DMS153 treated with DMSO at 0.1 percent for 48 hours (cell line): ENCODE measurements around the gene NADK.

Source experiments
- DNase-seq: peaks from one replicate; lab custom pipeline; 2025; ENCODE audit not compliant: unreplicated experiment; lab: John Stamatoyannopoulos, UW

Gene NADK

DNA sequence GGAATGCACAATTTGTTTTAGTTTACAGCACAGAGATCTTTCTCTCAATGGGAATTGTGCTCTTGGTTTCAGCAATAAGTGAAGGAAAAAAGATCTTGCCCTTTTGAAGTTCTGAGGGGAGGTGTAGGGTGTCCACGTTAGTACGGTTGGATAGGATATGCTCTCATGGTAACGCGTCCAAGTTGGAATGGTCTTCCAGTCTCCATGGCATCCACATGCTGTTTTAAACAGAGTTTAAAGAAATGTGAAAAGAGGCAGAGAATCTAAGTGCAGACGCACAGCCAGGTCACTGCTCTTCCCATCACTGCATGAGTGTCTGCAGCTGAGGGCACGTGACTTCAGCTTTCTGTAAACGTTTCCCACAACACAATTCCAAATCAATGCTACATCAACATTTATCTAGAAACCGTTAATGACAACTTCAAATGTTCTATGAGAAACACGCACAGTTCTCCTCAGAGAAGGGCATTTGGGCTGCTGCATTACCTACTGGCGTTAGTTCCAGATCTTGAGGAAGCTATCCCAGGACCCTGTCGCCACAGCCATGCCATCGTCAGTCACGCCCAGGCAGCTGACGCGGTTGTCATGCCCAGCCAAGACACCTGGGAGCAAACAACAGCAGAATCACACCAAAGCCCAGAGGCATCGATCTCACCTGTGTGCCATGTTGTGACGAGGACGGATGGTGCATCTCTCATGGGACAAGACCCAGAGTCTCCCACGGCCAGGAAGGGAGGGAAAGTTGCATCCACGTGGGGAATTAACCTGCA is 8.8 kb upstream of the NADK start:
- DNase-seq: no peak

GRCh38 chr1:1785666-1786065 is 7.4 kb upstream of the NADK start:
- no peak for DNase-seq

DNA sequence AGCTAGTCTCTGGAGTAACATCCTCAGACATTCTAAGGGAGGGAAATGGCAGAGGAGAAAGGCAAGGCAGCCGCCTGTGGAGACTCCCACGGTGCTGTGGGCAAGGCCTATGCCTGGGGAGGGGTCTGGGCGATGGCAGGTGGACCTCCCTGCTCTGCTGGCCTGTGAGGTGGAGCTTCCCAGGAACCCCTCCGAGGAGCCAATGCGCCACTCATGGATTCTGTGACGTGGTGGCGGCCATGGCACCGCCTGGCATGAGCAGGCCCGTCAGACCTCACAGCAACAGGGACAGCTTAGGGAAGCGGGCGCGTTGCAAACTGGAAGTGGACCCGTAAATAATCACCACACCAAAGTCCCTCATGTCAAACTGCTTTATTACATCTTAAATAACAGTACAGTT is 6.7 kb upstream of the NADK start:
- no peak for DNase-seq

DNA sequence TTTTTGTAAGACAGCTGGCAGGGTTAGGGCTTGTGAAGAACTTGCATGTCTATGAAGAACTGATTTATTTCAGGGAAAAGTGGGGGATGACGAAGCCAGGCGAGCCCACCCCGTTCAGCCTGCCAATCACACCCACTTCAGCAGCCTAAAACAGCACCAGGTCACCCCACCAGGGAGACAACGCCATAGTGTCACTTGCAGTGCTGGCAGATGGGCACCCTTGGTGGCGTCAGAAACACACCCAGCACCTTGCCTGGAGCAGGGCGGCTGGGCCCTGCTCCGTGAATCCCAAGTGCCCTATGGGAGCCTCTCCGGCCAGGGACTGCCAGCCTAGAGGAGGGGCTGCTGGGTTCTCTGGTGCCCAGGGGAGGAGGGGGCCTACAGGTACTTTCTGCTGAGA is 5.0 kb upstream of the NADK start:
- DNase-seq: no peak

DNA sequence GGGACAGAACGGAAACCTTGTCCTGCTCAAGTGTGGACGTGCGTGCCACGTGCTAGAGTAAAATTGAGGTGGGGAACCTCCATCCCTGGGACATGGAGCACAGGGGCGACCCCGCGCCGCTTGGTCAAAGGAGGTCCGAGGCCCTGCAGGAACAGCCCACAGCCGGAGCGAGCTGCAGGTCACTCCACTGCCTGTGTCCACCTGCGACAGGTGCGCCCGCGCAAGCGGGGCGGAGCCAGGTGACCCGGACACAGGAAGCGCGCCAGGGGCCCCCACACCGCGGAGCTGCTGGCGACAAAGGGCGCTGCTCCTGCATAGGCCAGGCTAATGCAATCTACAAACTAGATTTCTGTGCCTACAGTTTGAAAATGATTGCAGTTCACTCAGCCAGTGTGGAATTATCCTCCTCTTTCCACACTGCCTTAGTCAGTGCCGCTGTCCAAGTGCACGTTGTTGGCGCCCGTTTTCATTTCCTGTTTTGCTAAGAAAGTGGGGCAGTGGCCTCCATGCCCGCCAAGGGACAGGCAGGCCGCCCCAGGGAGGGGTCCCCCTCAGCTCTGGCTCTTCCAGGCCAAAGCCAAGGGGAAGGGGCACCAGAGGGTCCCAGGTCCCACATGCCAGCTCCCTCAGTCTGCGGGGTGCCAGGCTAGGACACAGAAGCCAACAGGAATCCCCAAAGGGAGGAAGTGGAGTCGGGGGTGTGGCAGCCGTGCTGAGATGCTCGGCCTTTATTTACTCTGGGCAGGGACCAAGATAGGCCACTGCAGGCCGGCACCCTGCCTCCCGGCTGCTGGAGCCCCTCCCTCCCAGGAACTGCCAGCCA is 4.3 kb upstream of the NADK start:
- DNase-seq: peak; percentile 96

GRCh38 chr1:1781526-1781903 is 3.2 kb upstream of the NADK start:
- no peak for DNase-seq

GRCh38 chr1:1780598-1781525 is 2.6 kb upstream of the NADK start:
- no peak for DNase-seq

- DNase-seq: peak; percentile 68
These were observed 1.7 kb upstream of the NADK start for GRCh38 chr1:1779691-1780597.

GRCh38 chr1:1779320-1779675 is 1.0 kb upstream of the NADK start:
- no peak for DNase-seq

GRCh38 chr1:1778663-1779319 is 521 bp upstream of the NADK start:
- peak; percentile 65 for DNase-seq

- no peak for DNase-seq
These were observed 729 bp downstream of the NADK start for GRCh38 chr1:1777583-1777899.

- DNase-seq: no peak
These were observed 1.3 kb downstream of the NADK start for GRCh38 chr1:1776672-1777582.

GRCh38 chr1:1775327-1776226 is 2.7 kb downstream of the NADK start:
- DNase-seq: no peak

DNA sequence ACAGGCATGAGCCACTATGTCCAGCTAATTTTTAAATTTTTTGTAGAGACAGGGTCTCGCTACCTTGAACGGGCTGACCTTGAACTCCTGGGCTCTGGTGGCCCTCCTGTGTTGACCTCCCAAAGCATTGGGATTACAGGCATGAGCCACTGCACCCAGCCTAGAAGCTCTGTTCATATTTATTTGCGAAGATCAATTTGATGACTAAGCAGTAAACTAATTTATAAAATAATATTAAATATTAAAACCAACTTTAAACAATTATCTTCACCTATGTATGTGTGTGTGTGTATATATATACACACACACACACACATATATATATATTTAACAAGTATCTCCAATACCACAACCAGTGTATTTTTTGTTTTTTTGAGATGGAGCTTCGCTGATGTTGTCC is 4.4 kb downstream of the NADK start:
- DNase-seq: no peak

- DNase-seq: no peak
These were observed 7.2 kb downstream of the NADK start for GRCh38 chr1:1771096-1771495.

- no peak for DNase-seq
These were observed 8.2 kb downstream of the NADK start for GRCh38 chr1:1770102-1770501.

DNA sequence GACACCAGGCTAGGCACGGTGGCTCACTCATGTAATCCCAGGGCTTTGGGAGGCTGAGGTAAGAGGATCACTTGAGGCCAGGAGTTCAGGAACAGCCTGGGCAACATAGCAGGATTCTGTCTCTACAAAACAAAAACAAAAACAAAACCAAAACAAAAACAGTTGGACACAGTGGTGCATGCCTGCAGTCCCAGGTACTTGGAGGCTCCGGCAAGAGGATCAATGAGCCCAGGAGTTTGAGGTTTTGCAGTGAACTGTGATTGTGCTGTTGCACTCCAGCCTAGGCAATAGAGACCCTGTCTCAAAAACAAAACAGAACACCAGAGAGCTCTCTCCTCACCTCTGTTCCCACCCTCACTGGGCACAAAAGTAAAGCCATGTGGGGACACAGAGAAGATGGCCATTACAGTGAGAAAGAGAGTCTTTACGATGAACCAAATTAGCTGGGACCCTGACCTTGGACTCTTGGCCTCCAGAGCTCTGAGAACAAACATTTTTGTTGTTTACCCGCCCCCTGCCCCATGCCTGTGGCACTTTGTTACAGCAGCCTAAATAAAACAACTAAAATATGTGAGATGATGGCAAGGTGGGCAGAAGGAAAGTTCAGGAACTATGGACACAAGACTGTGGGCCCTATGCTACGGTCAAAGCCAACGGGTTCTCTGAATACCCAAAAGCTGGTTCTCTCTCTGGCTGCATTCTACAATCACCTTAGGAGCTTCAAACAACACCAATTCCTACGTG is 9.8 kb downstream of the NADK start:
- no peak for DNase-seq
